MV-4-11 (cell line): ENCODE data around the gene PDRG1.
"Not testable (repeated sequence)": the region's sequence is repeated elsewhere in the genome, so short reads cannot be mapped to it uniquely, and the experiment has no call there.

Source experiments
- DNase-seq: peaks from one replicate; lab custom pipeline; 2025; lab: John Stamatoyannopoulos, UW

PDRG1 gene

DNA sequence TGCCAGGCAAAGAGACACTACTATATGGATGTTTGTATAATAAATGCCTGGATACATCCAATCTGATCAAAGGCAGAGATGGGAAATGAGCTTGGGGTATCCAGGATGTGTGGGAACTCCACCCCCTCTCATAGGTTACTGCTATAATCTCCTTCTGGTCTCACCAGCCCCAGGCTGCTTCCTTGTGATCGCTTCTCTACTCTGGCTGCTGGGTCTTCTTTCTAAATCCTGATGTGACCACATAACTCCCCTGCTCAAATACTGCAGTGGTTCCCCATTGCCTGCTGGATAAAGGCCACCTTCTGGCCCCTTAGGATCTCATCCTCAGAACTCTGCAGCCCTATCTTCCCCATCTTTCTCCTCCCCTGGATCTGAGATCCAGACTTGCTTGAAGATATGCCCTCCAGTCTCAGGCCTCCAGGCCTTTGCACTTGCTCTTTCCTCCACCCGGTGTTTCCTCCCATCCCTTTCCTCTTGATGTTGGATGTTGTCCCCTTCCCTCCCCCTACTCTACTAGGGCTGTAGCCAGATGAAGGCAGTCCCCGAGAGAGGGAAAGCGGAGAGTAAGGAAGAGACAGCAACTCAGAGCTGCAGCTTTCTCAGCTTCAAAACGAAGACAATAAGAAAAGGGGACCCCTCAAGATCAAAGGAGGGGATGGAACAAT lies 15.3 kb upstream of the PDRG1 start:
- no peak for DNase-seq

DNA sequence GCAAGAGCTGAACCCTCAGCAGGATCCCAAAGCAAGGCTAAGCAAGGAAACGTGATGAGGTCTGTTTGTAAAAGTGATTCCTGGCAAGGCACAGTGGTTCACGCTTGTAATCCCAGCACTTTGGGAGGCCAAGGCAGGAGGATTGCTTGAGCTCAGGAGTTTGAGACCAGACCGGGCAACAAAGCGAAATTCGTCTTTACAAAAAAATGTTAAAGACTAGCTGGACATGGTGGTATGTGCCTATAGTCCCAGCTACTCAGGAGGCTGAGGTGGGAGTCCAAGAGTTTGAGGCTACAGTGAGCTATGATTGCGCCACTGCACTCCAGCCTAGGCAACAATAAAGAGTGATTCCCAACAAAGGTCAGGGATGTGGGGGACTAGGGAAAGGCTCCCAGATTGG lies 12.0 kb upstream of the PDRG1 start:
- DNase-seq, result no peak

DNA sequence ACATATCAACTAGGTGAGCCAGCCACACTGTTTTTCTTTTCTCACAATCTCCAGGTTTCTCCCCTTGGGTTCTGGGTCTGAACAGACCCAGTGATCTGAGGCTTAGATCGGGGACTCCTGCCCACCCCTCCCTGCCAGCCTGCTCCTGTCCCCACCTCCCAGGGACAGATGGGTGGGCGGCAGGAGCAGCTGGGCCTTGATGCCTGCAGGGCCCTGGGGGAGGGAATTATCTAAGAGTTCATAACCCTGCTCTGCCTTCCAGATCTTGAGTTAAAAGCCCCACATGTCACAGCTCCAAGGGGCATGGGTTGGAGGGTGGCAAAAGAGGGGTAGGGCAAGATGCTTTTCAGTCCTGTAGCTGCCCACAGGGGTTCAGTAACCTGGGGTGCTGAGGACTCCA lies 10.9 kb upstream of the PDRG1 start:
- DNase-seq, result no peak

DNA sequence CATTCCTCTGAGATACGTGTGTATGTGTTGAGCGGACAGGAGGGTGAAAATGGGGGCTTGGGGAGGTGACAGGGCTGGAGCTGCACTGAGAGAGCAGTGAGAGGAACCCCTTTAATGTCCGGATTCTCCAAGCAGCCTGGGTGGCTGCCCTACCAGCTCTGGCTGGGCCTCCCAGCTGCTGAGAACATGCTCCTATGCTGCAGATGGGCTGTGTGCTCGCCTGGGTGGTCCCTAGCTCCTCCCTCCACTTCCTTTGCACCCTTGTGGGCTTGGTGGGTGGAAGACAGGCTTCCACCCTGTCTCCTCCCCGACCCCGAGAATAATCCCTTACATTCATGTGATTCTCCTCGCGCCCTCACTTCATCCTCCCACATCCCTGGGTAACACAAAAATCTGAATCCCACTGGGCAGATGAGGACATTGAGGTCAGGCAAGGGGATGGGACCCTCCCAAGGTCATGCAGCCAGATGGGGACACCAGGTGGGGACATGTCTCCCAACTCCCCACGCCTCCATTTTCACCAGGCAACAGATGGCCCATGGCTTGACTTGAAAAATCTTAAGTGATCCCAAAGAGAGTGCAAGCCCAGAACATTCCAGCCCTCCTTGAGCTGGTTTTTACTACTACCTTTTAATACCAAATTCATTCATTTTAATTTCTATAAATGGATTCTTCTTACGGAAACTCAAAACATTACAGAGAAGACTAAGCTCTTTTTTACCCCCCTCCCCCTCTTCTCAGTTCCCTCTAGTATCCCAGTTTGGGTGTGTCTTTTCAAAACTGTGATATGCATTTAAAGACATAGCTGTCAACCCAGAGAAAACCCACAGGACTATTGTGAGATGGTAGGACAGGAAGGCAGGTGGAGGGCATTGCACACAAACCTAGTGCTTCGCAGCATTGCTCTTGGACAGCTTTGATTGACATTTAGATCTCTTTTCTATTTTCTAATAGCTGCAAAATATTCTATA lies 5.0 kb upstream of the PDRG1 start:
- DNase-seq, result no peak

DNA sequence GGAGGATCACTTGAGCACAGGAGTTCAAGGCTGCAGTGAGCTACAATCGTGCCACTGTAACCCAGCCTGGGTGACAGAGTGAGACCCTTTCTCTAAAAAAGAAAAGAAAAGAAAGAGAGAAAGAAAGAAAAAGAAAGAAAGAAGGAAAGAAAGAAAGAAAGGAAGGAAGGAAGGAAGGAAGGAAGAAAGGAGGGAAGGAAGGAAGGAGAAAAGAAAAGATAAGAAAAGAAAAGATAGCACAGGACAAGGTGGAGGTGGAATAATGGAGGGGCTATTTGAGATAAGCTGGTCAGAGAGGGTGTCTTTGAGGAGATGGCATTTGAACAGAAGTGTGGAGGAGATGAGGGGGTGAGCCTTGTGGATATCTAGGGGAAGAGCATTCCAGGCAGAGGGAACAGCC lies 2.7 kb upstream of the PDRG1 start:
- DNase-seq, result no peak

DNA sequence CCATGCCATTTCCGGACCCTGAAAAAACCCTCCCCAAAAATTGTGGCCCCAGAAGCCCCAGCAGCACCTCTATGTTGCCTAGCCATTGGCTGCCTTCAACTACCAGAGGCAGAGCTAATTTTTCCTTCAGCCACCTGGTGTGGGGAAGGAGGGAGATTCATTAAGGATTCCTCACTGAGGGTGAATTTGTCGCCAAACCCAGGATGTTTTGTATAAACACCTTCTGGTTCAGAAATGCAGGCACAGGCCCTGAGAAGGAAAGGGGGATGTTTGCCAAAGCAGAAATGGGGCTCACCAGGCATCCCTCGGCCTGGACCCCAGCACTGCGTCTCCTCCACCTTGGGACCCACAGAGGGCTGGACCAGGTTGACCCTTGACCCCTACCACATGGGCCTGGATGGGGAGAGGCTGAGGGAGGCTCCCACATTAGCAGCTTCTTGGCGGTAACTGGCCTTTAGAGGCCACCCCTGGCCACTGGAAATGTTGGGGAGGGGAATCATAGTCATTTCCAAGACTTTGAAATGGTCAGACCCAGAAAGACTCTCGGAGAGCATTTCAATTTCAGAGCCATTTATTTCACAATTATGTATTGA lies 1.8 kb upstream of the PDRG1 start:
- no peak for DNase-seq

DNA sequence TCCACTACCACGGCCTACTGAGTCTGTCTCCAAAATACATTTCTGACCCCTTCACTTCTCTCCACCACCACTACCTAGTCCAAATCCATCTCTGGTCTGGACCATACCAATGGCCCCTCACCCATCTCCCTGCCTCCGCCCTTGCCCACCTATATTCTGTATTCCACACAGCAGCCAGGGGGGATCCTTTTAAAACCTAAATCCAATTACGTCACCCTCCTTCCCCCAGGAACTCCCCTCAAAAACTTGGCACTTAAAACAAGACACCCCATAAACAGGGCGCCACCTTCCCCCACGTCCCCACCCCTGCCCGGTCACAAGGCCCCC lies 680 bp downstream of the PDRG1 start:
- no peak for DNase-seq

DNA sequence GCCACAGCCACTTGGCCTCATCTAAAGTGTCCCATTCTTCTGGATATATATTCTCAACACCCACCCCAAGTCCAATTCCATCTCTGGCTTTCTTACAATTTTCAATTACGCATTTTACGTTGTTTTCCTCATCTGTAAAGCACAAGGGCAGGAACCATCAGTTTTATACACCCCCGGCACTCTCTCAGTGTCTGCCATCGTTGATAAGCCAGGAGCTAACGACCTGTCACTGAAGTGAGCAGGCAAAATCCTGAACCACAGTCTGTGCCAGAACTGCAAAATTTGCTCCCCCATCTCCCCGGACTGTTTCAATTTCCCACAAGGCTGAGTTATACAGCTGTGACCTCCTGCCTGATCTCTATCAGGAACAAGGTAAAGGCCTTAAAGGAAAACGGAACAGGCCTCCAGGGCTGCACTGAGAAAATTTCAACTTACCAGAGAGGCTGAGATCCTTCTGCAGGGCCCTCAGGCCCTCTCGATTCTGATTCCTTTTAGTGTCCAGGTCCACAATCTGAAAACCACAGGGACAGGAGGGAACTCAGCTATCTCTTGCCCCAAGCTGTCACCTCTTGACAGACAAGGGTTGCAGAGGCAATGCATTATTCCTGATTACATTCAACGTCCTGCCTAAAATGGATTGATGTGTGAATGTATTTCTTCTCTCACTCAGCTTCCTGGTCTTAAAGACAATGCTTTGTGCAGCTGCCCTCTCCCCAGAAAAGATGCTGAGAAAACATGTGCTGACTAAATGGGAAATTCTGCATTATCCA lies 1.8 kb downstream of the PDRG1 start:
- no peak for DNase-seq

DNA sequence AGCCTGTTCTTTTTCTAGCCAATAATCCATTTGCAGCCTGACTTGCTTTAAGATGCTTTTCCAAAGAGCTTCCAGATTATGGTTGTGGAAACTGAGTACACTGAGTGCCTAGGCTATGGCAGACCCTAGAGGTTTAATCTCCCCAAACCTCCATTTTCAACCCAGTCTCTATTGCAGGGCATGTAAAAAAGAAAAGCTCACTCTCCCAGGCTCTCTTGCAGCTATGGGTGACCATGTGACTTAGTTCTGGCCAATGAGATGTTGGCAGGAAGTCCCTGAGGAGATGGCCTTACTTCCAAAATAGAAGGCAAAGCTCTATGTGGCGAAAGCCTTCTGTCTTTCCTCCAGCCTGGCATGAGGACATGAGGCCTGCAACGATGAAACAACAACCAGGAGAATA lies 3.8 kb downstream of the PDRG1 start:
- DNase-seq, result no peak

DNA sequence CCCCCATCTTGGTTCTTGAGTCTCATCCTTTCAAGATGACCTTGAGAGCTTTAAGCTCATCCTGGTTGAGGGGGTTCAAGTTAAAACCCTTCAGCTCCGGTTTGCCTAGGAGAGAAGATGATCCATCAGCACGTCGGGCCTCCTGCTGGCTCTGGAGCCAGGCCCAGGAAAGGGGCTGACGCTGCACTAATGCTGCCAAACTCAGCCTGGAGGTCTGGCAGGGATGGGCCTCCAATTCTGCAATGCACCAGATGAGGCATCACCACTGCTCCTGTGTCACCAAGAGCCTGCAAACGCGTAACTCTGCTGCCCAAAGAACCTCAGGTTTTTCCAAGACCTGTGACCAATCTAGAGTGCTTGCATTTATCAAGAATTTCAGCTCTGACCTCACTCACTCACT lies 6.1 kb downstream of the PDRG1 start:
- no peak for DNase-seq

DNA sequence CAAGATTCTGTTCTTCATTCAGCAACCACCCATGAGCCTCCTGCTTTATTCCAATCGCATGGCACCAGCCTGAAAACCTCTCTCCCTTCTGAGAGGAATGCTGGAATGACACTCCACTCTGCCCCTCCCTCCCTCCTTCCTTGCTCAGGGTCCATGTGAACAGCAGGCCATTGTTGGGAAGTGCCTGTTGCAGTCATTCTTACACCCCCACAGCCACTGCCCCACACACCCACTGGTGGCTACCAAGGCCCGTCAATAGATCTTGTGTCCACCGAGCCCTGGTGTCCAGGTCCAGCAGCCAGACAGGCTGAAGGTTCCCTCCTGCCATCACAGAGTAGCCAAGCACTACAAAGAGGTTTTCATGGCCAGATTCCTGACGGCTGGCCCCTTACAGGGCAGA lies 6.5 kb downstream of the PDRG1 start:
- DNase-seq, result no peak

DNA sequence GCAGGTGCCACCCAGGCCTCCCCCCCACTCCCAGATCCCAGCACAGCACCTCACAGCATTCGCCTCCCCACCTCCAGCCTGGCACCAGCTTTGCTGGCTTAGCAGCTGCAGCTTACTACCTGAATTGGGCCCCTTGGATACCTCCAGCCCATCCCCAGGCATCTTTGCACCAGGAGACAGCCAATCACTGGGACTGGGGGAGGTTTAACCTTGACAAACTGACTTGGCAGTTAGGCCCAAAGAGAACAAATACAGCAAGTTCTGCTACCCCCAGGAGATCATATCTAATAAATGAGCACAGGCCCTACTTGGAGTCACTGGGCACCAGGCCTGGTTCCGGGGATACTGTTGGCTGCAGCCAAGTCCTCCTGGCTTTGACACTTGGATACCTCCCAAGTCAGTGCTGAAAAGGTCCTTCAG lies 8.8 kb downstream of the PDRG1 start:
- DNase-seq, result no peak

DNA sequence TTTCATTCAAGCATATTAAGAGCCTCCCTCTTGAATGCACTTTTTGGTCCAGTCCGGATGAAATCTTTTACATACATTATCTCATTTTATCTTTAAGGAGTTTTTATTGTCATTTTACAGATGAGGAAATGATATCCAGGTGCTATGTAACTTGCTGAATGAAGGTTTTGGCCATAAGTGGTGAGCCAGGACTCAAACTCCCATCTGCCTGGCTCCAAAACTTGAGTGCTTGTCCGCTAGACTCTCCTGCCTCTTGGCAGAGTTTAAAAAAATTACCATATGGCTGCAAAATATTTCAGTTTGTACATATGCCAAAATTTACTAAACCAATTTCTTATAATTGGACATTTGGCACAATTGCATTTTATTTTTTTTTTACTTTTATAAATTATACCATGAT lies 12.2 kb downstream of the PDRG1 start:
- no peak for DNase-seq

DNA sequence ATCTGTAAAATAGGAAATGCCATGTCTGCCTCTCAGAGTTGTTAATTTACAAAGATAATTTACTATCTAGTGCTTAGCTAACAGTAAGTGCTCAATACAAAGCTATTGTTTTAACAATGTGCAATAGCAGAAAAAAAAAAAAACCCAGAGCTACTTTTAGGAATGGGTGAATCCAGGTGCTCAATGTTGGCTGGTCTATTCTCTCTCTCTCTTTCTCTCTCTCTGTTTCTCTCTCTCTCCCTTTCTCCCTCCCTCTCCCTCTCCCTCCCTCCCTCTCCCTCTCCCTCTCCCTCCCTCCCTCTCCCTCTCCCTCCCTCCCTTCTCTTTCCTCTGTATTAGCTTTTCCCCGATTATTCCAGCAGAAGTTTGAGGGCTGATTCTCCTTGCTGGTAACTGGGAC lies 14.0 kb downstream of the PDRG1 start:
- no peak for DNase-seq

DNA sequence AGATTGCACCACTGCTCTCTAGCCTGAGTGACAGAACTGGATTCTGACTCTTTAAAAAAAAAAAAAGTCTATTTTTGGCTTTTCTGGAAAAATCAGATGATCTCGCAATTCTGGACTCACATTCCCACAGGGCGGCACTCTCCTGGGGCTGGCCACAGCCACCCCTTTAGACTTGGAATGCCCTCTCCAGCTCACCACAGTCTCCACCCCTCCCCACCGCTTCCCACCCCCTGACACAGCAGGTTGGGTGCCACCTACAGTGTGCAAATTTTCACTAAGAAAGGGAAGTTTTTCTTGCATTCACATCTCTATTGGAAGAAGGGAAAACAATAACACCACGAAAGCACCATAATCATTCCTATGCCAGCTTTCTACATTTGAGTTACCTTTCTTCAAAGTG lies 15.4 kb downstream of the PDRG1 start:
- DNase-seq, result no peak

DNA sequence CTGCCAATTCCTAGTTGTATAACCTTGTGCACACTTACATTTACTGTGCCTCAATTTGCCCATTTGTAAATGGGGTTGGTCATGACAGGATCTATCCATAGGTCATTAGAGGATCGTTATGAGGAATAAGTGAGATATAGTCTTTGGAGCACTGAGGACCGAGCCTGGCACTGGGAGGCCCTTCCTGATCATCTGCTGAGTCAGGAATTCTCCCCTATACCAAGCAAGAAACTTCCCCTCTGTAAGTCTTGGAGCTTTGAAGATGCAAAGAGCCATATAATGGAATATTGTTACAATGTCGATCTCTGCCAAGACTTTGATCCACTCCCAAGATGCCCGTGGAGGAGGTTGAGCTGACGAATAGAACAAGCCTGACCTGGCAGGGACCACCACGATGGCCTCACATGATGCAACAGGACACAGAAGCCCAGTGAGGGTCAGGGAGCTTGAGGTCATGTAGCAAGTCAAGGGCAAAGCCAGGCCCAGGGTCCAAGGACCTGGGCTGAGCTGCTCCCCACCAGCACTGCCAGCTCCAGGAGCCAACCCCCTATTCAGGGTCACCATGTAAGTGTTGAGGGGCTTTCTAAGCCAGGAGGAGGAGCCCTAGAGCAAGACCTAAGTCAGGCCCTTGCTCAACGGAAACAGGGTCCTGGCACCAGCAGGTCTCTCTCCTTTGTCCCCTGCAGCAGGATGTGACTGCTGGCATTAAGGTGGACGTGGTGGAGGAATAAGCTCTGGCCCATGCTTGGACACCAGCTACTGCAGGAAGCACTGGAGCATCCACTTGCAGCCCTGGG lies 16.7 kb downstream of the PDRG1 start:
- DNase-seq, result no peak

DNA sequence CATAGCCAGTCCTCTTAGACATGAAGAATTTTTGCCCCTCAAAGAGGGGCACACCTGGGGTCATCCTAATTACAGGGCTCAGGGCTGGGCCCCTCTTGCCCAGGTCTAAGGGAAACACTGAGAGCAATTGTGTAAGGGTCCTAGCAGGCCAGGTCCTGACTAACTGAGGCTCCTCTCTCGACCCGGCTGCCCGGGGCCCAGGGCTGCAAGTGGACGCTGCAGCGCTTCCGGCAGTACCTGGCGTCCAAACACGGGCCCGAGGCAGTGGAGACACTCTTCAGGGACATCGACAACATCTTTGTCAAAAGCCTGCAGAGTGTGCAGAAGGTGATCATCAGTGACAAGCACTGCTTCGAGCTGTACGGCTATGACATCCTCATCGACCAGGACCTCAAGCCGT lies 17.4 kb downstream of the PDRG1 start:
- DNase-seq, result no peak

DNA sequence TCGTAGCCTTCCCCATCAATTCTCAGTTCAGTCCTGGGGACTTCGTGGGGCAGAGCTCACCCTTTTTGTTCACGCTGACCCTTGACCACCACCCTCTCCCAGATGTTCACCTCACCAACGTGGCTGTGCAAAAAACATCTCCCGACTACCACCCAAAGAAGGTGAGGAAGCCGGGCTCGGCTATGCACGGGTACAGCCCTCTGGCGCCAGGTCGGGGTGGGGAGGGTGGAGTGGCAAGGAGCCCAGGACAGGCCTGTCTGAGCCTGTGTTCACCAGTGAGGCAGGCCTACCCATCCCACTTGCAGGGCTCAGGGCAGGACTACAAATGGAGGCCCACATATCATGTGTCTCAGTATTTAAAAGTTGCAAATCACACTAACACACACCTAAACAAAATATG lies 18.1 kb downstream of the PDRG1 start:
- DNase-seq, result no peak

DNA sequence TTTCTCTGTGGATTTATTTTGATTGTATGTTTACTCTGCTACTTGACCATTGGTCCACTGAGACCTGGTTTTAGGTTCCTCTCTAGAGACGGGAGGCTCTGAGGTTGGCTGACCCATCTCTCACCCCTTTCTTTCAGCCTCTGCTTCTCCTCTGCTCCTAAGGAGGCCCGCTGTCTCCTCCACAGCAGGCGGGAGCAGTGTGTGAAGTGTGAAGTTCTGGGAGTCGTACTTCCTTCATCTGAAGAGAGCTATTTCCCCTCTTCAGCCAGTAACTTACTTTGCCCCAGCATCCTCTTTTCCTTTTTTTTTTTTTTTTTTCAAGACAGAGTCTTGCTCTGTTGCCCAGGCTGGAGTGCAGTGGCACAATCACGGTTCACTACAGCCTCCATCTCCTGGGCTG lies 21.1 kb downstream of the PDRG1 start:
- DNase-seq, result peak; percentile 49

DNA sequence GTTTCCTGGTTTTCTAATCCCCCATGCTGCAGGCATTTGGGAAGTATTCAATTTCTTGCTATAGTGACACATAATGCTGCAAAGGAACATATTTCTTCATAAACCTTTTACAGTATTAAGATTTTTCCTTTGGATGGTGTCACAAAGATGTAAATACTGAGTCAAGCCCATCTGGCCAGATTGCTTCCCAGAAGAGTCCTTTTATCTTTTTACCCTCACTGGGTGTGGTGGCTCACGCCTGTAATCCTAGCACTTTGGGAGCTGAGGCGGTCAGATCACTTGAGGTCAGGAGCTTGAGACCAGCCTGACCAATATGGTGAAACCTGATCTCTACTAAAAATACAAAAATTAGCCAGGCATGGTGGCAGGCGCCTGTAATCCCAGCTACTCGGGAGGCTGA lies 22.2 kb downstream of the PDRG1 start:
- not testable (repeated sequence) for DNase-seq

DNA sequence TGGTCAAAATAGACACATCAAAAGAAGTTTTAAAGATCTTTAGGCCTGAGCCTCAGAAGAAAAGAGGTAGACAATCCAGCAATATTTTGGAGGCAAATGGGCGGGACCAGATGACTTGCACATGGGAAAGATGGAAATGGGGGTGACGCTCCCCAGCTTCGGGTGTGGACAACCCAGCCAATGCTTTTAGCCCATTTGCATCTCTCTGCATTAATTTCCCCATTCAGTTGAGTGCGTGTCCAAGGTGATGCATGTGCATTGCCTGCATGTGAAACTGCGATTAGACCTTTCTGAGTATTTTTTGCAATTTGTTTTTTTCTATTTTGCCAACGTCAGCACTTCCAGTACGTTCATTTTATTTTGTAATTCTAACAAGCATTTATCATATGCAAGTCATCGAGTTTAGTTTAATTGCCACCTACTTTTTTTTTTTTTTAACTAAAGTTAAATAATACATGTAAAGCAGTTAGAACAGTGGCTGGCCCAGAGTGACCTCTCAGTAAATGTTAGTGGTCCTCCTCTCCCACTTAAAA lies 24.2 kb downstream of the PDRG1 start:
- DNase-seq, result no peak
